NK-92 treated with Interleukin-12 subunit alpha and Interleukin-12 subunit beta, amount 100 ng/mL, for 24 hours (cell line): Measurements from ENCODE around the gene SDSL.

Source experiments
- DNase-seq: peaks from one replicate; lab custom pipeline; 2025; lab: John Stamatoyannopoulos, UW

SDSL gene, protein sequence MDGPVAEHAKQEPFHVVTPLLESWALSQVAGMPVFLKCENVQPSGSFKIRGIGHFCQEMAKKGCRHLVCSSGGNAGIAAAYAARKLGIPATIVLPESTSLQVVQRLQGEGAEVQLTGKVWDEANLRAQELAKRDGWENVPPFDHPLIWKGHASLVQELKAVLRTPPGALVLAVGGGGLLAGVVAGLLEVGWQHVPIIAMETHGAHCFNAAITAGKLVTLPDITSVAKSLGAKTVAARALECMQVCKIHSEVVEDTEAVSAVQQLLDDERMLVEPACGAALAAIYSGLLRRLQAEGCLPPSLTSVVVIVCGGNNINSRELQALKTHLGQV

DNA sequence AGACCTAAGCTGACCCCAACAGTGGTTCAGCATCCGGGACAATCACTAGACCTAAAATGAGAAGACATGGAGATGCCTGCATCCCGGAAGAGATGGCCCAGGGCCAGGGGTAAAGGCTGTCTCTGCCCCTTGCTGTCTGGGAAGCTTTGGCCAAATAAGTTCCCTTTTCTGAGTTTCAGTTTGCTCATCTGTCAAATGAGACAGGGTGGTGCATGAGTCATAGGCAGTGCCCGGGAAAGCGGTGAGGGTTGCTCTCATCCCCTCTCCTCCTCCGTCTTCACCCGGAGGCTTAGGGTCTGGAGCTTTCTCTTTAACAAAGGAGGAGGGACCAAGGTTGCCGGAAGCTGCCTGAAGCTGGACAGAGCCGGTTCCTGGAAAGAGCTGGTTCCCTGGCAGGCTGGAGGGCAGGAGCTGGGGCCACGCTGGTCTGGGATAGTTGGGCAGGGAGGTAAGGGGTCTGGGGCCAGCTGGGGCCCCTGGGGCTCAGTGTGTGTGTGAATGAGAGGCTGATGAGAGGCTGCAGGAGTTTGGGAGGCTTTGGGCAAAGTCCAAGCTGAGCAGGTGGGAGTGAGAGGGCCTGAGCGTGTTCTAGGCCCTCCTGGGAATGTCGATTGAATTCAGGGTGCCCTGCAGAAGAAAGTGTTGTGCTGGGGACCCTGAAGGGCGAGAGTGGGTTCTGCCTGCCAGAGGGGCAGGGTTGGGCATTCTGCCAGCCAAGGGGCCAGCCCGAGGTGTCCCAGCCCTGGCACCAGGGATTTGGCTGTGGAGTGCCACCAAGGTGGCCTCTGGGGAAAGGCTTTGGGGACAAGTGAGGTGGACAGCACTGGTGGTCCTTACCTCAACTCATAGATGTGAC, at the start of gene SDSL:
Gene SDSL, plus strand, starts transcription at position 351 of the 856 bp plus-strand sequence. CDS start 5,603 bp downstream, outside the sequence.
- no peak for DNase-seq

DNA sequence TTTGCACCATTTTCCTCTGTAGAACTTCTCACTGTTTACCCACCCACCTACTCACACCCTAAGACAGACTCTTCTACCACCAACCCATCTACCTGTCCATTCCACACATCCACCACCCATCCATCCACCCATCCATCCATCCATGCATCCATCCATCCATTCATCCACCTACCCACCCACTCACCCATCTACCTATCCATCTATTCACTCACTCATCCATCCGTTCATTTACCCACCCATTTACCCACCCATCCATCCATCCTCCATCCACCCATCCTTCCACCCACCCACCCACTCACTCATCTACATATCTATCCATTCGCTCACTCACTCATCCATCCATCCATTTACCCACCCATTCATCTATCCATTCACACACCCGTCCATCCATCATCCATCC, 48.7 kb upstream of the SDSL start:
- no peak for DNase-seq

DNA sequence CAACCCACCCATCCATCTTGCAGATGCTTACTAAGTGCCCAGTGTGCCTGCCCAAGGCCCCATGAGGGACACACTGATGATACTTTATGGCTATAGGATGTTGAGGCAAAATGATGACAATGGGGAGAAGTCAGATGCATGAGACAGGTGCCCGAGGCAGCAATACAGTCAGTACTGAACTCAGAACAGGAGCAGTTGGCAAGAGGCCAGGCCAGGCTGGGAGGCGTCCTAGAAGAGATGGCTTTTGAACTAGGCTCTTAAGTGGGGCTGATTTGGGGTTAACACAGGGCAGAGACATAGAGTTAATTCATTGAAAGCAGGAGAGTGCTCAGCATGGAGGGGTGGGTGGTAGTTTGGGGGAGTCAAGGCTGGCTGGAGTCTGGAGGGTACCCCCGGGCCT, 48.2 kb upstream of the SDSL start:
- no peak for DNase-seq

DNA sequence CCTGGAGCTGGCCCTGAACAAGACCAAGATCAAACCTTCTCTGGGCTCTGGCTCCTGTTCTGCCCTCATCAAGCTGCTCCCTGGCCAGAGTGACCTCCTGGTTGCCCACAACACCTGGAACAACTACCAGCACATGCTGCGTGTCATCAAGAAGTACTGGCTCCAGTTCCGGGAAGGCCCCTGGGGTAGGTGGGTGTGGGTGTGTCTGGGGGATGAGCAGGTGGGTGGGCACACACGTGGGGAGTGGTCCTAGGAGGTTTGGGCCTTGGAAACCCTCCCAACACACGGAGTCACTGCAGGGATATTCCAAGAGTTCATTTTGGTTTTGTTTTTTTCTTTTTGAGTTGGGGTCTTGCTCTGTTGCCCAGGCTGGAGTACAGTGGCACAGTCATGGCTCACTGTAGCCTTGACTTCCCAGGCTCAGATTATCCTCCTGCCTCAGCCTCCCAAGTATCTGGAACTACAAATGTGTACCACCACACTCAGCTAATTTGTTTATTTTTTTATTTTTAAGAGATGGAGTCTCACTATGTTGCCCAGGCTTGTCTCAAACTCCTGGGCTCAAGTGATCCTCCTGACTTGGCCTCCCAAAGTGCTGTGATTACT, 47.3 kb upstream of the SDSL start:
- DNase-seq, result no peak

DNA sequence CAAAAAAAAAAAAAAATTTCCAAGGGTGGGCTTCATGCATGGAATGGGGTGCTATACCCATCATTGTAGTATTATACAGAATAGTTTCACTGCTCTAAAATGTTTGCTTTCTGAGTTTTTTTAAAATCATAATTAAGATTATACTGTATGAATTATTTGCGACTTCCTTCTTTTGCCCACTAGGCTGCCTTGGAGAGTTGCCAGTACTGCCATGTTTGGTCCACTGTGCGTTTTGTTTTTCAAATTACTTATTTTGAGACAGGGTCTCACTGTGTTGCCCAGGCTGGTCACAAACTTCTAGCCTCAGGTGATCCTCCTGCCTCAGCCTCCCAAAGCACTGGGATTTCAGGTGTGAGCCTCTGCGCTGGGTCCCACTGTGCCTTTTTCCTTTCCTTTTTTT, 43.9 kb upstream of the SDSL start:
- no peak for DNase-seq

DNA sequence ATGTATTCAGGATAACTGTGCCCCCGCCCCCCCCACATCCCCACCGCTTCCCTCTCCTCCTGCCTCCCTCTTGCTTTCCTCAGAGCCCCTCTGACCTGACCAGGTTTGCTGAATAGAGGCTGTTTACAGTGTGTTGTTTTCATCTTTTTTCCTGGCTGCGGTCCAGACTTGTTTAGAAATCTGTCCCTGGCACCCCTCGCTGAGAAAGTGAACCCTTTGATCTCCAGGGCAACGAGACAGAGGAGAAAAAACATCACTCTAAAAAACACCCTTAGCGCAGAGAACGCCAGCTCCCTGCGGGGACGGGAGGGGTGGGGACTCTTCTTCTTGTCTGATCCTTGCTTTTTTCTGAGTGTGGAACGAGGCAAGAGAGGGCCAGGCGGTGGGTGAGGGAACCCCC, 41.0 kb upstream of the SDSL start:
- no peak for DNase-seq

DNA sequence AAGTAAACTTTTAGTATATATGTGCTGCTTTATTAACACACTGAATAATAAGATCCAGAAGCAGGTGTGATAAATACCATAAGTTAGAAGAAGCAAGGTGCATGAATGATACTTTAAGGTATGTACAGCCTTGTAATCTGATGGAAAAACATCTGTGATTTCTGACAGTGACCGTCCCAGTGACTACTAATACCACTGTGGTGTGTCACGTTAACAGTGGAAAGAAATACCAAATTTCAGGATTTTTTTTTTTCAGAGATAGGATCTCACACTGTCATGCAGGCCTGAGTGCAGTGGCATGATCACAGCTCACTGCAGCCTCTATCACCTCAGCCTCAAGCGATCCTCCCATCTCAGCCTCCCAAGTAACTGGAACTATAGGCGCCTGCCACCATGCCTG, 40.0 kb upstream of the SDSL start:
- DNase-seq, result no peak

DNA sequence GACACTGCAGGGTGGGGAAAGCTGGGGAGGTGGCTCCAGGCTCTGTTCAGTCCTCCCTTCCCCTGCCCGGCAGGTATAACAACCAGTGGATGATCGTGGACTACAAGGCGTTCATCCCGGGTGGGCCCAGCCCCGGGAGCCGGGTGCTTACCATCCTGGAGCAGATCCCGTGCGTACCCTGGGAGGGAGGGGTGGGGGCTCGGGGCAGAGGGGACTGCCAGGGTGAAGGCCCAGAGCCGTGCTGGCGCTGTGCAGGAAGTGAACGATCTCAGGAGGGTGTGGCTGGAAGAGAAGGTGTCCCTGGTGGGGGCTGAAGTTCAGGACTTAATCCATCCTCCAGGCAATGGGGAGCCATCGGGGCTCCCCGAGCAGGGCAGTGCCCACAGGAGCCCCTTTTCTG, 37.4 kb upstream of the SDSL start:
- DNase-seq, result no peak

DNA sequence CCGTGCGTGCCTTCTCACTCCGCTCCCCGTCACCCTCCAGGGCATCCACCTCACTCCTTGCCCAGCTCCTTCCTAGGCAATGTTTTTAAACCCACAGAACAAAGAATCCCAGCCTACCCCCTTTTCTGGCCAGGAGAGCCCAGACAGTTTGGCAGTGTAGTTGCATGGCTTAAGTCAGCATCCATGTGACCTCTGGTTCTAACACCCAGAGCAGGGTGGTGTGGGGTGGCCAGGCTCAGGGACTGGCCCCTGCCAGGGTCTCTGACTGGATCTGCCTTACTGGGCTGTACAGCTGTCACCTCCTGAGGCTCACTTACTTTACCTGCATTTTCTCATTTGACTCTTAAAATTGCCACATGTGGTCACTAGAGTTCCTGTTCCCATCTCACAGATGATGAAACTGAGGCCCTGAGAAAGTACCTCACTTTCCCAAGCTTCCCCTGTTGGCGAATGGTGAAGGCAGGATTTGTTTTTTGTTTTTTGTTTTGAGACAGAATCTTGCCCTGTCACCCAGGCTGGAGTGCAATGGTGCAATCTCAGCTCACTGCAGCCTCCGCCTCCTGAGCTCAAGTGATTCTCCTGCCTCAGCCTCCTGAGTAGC, 36.8 kb upstream of the SDSL start:
- no peak for DNase-seq

DNA sequence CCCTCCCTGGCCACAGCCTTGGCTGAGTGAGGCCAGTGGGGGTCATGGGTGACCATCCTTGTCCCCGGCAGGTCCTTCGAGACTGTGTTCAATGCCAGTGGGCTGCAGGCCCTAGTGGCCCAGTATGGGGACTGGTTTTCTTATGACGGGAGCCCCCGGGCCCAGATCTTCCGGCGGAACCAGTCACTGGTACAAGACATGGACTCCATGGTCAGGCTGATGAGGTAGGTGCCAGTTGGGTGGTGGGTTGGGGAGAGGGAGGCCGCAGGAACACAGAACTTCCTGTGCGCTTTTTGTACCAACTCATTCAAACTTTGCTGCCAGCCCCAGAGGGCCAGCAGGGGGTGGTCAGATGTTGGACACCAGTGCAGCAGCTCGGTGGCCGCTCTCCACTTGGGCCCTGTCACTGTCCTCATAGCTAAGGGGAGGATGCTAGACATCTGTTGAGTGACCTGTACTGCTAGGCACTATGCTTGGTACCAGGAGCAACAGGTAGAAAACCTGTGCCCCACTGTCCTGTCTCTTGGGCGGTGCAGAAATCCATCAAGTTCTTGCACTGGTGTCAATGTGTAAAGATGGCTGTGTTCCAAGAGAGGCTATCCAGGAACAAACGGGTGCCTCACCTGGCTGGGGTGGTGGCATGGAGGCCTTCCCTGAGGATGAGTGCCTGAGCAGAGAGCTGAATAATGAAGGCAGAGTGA, 35.2 kb upstream of the SDSL start:
- no peak for DNase-seq

DNA sequence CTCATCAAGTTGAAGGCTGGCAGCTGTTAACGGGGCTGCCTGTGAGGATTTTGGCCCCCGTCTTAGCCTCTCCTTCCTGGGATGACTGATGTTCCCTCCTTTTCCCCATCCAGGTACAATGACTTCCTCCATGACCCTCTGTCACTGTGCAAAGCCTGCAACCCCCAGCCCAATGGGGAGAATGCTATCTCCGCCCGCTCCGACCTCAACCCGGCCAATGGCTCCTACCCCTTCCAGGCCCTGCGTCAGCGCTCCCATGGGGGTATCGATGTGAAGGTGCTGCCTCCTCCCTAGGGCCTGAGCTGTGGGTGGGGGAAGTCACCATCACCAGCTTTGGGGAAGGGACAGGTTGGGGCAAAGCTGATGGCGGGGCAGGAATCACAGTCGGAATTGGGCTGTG, 34.5 kb upstream of the SDSL start:
- DNase-seq, result no peak

DNA sequence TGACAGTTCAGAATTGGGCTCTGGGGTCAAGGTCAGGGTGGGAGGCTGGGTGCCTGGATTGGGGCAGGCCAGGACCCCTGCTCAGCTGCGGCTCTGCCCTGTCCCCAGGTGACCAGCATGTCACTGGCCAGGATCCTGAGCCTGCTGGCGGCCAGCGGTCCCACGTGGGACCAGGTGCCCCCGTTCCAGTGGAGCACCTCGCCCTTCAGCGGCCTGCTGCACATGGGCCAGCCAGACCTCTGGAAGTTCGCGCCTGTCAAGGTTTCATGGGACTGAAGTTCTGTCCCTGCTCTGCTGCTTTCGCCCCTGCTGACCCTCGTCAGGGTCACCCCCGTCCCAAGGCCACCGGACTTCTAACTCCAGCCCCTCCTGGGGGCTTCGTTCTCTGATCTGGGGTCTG, 33.8 kb upstream of the SDSL start:
- DNase-seq, result no peak

DNA sequence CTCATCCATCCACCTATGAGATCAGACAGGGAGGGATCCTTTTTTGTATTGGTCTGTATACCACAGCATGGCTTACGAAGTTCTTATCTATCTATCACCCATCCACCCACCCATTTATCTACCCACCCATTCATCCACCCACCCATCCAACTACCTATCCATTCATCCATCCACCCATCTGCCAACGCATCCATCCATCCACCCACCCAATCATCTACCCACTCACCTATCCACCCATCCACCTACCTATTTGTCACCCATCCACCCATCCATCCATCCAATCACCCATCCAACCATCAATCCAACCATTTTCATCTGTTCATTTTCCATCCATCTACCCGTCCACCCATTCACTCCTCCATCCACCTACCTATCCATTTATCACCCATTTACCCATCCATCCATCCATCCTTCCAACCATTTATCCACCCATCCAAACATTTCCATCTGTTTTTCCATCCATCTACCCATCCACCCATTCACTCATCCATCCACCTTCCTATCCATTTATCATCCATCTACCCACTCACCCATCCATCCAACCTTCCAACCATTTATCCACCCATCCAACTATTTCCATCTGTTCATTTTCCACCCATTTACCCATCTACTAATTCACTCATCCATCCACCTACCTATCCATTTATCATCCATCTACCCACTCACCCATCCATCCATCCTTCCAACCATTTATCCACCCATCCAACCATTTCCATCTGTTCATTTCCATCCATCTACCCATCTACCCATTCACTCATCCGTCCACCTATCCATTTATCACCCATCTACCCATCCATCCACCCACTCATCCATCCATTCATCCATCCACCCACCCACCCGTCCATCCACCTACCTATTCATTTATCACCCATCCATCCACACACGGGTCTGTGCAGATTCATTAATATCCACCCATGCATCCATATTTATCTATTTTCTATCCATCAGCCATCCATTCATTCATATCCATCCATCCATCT, 31.8 kb upstream of the SDSL start:
- DNase-seq, result no peak

DNA sequence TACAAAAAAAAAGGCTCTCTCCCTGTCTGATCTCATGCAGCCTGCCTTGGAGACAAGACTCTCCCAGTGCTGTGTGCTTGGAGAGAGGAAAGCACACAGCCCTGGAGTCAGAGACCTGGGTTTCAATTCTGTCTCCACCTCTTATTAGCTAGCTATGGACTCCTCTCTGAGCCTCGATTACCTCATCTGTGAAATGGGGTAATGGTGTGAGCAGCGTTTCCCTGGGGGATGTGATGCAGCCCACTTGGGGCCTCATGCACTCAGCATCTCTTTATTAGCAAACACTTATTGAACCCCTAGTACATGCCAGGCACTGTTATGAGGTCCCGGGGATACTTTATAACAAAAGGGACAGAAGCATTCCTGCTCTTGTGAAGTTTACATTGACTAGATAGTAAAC, 31.0 kb upstream of the SDSL start:
- DNase-seq, result no peak

DNA sequence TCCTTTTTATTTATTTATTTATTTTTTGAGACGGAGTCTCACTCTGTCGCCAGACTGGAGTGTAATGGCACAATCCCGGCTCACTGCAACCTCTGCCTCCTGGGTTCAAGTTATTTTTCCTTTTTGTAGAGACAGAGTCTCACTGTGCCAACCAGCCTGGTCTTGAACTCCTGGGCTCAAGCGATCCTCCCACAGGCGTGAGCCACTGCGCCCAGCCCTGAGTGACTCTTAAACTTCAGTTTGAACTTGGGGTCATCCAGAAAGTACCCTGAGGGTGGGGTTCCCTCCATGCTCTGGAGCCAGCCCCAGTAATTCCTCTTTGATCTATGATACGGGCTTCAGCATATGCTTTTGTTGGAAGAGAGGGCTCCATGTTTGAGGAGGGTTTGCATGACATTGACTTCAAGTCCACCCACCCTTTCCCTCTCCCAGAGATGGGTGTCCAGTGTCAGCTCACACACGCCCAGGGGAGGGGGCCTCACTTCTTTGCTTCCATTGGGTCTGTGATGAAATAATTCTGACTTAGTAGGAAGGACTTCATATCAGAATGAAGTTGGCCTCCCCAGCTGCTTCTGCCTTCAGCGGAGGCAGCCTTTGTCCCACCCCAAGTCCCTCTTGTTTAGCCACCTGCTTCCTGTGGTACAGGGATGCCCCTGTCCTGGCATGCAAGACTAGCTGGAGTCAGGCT, 30.4 kb upstream of the SDSL start:
- DNase-seq, result no peak

DNA sequence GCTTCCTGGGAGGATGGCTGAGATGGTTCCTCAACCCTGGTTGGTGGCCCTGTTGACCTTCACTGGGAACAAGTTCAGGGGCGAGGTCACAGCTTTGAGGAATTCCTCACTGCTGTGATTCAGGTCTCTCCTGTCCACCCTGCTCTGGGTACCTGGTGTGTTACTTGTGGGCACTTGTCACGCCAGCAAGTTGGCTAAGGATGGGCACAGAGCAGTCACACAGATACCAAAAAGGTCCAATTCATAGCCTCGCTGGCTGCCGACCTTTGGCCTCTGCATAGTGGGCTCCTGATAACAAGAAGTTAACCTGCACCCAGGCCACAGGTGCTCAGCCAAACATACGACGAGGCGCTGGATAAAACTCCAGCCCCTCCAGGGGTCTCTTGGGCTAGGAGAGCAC, 29.7 kb upstream of the SDSL start:
- no peak for DNase-seq

DNA sequence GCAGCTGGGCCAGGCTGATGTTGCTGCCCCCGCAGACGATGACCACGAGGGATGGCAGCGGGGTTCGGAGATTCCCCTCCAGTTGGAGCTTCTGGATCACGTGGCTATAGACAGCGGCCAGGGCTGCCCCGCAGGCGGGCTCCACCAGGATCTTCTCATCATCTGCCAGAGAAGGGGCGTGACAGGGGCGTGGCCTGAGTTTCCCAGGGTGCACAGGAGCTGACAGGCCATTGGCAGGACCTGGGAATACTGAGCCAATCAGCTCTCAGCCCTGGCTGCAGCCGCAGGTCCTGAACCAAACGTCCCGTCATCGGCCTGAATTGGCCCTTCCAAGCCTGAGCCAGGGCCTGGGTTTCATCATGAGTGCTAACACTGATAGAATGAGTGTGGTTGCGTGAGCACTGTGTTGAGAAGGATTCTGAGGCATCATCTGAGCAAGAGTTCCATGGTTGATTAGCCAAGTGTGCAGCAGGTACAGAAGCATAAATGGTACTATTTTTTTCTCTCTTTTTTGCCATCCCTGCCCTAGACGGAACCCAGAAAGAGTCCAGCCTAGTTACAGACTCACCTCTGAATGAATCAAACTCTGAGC, 29.1 kb upstream of the SDSL start:
- DNase-seq, result no peak

DNA sequence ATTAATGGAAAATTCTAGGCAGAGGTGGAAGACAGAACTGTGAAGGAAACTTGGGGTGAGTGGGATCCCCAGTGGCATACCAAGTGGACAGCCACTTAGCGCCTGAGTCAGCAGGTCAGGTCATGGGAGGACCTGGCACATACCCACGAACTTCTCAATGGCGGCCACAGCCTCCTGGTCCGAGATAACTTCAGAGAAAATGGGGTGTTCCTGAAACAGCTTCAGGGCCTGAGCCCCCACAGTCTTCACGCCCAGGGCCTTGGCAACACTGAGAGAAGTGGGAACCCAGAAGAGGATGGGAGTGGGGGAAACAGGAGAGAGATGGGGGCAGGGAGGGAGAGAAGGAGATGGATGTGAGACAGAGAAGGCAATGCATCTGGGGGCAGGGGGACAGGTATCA, 28.4 kb upstream of the SDSL start:
- DNase-seq, result no peak

DNA sequence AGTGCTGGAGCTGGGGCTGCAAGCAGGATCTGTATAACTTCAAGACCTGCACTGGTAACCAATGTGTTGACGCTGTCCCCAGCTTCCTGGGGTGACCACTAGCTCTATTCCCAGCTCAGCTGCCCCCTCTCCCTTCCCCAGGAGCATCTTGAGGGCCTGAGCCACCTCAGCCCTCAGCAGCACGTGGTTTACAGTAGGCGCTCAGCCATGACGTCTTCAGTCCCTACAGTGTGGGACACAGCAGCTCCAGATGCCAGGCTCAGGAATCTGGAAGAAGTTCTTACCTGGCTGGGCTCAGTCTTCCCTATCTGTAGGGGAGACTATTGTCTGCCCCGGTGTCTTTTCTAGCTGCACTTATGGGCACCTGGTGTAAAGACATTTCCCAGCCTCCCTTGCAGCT, 27.1 kb upstream of the SDSL start:
- no peak for DNase-seq

DNA sequence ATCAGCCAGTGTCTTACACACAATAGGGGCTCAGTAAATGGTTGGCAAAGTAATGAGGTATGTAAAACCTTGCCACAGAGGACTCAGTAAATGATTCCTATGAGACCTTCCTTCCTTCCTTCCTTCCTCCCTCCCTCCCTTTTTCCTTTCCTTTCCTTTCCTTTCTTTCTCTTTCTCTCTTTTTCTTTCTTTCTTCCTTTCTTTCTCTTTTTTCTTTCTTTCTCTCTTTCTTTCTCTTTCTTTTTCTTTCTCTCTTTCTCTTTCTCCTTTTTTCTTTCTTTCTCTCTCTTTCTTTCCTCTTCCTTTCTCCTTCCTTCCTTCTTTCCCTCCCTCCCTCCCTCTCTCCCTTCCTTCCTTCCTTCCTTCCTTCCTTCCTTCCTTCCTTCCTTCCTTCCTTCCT, 26.0 kb upstream of the SDSL start:
- no peak for DNase-seq
